PC-3 (cell line): ENCODE data around the gene ZNF213. TPM values are rescaled to one million over a fixed set of nuclear protein-coding genes. Genes with fewer than 3 reads are reported as not detected.

Experiments used
- ATAC-seq: fragments of 200-7000 bp; cut with Tn5 transposase; 2 replicates; pipeline ENCODE4 v1.9.1; 2020; ENCODE audit warnings: mild to moderate bottlenecking, moderate library complexity
- BruUV-seq: library from RNA; stranded (reverse); fragments of 400-500 nt; replicated peaks from 2 replicates; lab custom pipeline; 2021; lab: Mats Ljungman, UMichigan
- CTCF ChIA-PET: fragments of 300-600 bp; sonication (Branson Sonifier 250); formaldehyde crosslinking; loops from one replicate; lab custom pipeline; 2022; ENCODE audit warnings: antibody characterized with exemption; lab: Charles Lee
- POLR2A ChIA-PET: fragments of 300-600 bp; sonication (Branson Sonifier 250); formaldehyde crosslinking; loops from one replicate; lab custom pipeline; 2022; ENCODE audit warnings: antibody characterized with exemption; ENCODE audit not compliant: unreplicated experiment; lab: Charles Lee
- DNase-seq: peaks from one replicate; pipeline ENCODE4 v3.0.0-alpha.2; 2015
- H2AFZ ChIP-seq: fragments of 300-600 bp; sonication (generic); 2 replicates; pipeline ENCODE4 v1.6.0; 2016; ENCODE audit warnings: antibody characterized with exemption, low read length
- H3F3A ChIP-seq: fragments of 300-600 bp; sonication (generic); one replicate; pipeline ENCODE4 v1.6.0; 2017; ENCODE audit warnings: antibody characterized with exemption, low read length, control low read depth, mild to moderate bottlenecking; ENCODE audit not compliant: unreplicated experiment
- H3K27ac ChIP-seq: fragments of 300-600 bp; sonication (generic); 2 replicates; pipeline ENCODE4 v1.5.1; 2016; ENCODE audit warnings: mild to moderate bottlenecking, low read length
- H3K27me3 ChIP-seq: fragments of 300-600 bp; sonication (generic); 2 replicates; pipeline ENCODE4 v1.6.1; 2016; ENCODE audit warnings: low read length, mixed read lengths
- H3K36me3 ChIP-seq: fragments of 300-600 bp; sonication (generic); 2 replicates; pipeline ENCODE4 v1.6.1; 2016; ENCODE audit warnings: low read depth, mixed run types, low read length, mixed read lengths
- H3K4me1 ChIP-seq: fragments of 300-600 bp; sonication (generic); 2 replicates; pipeline ENCODE4 v1.5.1; 2016; ENCODE audit warnings: low read length; ENCODE audit not compliant: insufficient read depth
- H3K4me2 ChIP-seq: fragments of 300-600 bp; sonication (generic); 2 replicates; pipeline ENCODE4 v1.6.0; 2016; ENCODE audit warnings: low read length
- H3K4me3 ChIP-seq: fragments of 300-600 bp; sonication (generic); 2 replicates; pipeline ENCODE4 v1.5.1; 2016; ENCODE audit warnings: mild to moderate bottlenecking, low read length, mixed read lengths
- H3K79me2 ChIP-seq: fragments of 300-600 bp; sonication (generic); 2 replicates; pipeline ENCODE4 v1.6.1; 2017; ENCODE audit warnings: low read length, mixed read lengths
- H3K9ac ChIP-seq: fragments of 300-600 bp; sonication (generic); 2 replicates; pipeline ENCODE4 v1.6.0; 2016; ENCODE audit warnings: mild to moderate bottlenecking, low read length
- H3K9me2 ChIP-seq: fragments of 300-600 bp; sonication (generic); replicated peaks from 2 replicates; pipeline ENCODE4 v1.6.1; 2016; ENCODE audit warnings: mixed run types, low read length, mixed read lengths
- H3K9me3 ChIP-seq: fragments of 300-600 bp; sonication (generic); 2 replicates; pipeline ENCODE4 v1.6.1; 2016; ENCODE audit warnings: low read length, mixed read lengths
- H4K20me1 ChIP-seq: fragments of 300-600 bp; sonication (generic); 2 replicates; pipeline ENCODE4 v1.6.1; 2016; ENCODE audit warnings: low read length, mixed read lengths
- EZH2 ChIP-seq: fragments of 300-600 bp; sonication (generic); IDR thresholded peaks from one replicate; pipeline ENCODE4 v1.6.1; 2017; ENCODE audit warnings: antibody characterized with exemption, mild to moderate bottlenecking, low read length; ENCODE audit not compliant: unreplicated experiment
- EZH2phosphoT487 ChIP-seq: fragments of 300-600 bp; sonication (generic); IDR thresholded peaks from 2 replicates; pipeline ENCODE4 v1.6.1; 2018; ENCODE audit warnings: mild to moderate bottlenecking, antibody characterized with exemption, low read length, borderline replicate concordance
- intact Hi-C: fragments of 100-400 bp; cut with micrococcal nuclease; formaldehyde crosslinking; loops from 2 replicates; pipeline ENCODE4 v1.9.0; 2023
- total RNA-seq: library from RNA; depleted of rRNA; stranded (reverse); fragments of >200 nt; gene quantifications from 2 replicates; pipeline ENCODE4 v1.2.3, GENCODE V29; 2014
- TF ChIP-seq, protein P1 (sequence below): fragments of 300-600 bp; sonication (generic); conservative IDR thresholded peaks from 2 replicates; pipeline ENCODE4 v1.5.1; 2017; ENCODE audit warnings: antibody characterized with exemption, low read depth, mild to moderate bottlenecking, low read length

ZNF213 gene
- total RNA-seq, 1 experiment from 2014 or later = 3.6 TPM

DNA sequence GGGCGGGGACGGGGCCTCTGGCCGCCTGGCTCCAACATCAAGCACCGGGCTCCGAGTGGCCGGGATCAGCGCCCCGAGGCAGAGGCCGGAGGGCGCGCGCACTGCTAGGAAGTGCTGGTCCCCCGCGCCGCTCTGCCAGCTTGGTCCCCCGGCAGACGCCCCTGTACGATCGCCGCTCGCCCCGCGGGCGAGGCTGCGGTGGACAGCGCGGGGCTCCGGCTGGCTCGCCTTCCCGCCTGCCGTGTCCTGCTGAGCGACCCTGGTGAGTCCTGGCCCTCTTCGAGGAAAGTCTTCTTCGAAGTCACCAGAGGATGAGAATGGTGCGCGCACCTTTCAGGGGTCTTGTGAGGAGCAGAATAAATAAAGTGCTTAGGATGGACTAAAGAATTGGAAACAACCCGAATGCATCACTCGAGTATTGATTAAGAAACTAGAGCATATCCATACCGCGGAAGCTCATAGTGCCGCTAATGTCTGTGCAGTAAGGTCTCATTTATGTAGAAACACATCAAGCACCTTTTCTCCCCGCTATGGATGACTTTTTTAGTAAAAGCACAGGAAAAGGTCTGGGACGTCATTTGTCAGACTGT is 392 bp downstream of the ZNF213 start:
- BruUV-seq = TSS peak; percentile 76
- CTCF ChIA-PET = interaction anchor here (0.6 kb wide), 1 partner anchor 1450 kb away, joined by 7 read pairs; no protein-coding TSS in a partner anchor
- intact Hi-C loops = loop anchor here (1.0 kb wide), 1 partner anchor 14 kb away; no protein-coding TSS in a partner anchor

DNA sequence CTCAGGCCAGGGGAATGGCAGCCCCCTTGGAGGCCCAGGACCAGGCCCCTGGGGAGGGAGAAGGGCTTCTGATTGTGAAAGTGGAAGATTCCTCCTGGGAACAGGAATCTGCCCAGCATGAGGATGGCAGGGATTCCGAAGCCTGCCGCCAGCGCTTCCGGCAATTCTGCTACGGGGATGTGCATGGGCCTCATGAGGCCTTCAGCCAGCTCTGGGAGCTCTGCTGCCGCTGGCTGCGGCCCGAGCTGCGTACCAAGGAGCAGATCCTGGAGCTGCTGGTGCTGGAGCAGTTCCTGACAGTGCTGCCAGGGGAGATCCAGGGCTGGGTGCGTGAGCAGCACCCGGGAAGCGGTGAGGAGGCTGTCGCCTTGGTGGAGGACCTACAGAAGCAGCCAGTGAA is 2.4 kb downstream of the ZNF213 start:
- no peaks in the 10 kb centered on the region for H3K9me3 ChIP-seq
- H3K4me1 ChIP-seq = peaks cover 6% of the 10 kb centered on the region; the same call in 1 of the 2 replicates
- intact Hi-C loops = no loop called here
- BruUV-seq = no TSS peak
- H4K20me1 ChIP-seq = no peaks in the 10 kb centered on the region
- TF ChIP-seq EZH2phosphoT487 (no peak), EZH2 (no peak)
- TF ChIP-seq, protein P1, sequence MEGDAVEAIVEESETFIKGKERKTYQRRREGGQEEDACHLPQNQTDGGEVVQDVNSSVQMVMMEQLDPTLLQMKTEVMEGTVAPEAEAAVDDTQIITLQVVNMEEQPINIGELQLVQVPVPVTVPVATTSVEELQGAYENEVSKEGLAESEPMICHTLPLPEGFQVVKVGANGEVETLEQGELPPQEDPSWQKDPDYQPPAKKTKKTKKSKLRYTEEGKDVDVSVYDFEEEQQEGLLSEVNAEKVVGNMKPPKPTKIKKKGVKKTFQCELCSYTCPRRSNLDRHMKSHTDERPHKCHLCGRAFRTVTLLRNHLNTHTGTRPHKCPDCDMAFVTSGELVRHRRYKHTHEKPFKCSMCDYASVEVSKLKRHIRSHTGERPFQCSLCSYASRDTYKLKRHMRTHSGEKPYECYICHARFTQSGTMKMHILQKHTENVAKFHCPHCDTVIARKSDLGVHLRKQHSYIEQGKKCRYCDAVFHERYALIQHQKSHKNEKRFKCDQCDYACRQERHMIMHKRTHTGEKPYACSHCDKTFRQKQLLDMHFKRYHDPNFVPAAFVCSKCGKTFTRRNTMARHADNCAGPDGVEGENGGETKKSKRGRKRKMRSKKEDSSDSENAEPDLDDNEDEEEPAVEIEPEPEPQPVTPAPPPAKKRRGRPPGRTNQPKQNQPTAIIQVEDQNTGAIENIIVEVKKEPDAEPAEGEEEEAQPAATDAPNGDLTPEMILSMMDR = no peak
- no peaks in the 10 kb centered on the region for H3K36me3 ChIP-seq
- no peak overlapping the region for H3K9ac ChIP-seq
- no peak overlapping the region for H3K4me3 ChIP-seq
- H3K27ac ChIP-seq = no peak overlapping the region
- ATAC-seq (no peak), DNase-seq (no peak)
- H3F3A ChIP-seq = no peaks in the 10 kb centered on the region
- ChIA-PET POLR2A (no interaction called here), CTCF (no interaction called here)
- H3K9me2 ChIP-seq = no peaks in the 10 kb centered on the region
- H2AFZ ChIP-seq = no peak overlapping the region
- no peak overlapping the region for H3K4me2 ChIP-seq
- H3K27me3 ChIP-seq = no peaks in the 10 kb centered on the region
- peaks cover 34% of the 10 kb centered on the region for H3K79me2 ChIP-seq

More for the DNA sequence above, 392 bp downstream of the ZNF213 start:
- Histone ChIP-seq H3F3A (peaks cover under 1% of the 10 kb centered on the region), H3K27me3 (no peaks in the 10 kb centered on the region), H3K27ac (peak overlapping the region; percentile 30), H3K9me2 (no peaks in the 10 kb centered on the region), H3K79me2 (peaks cover 34% of the 10 kb centered on the region), H3K9me3 (no peaks in the 10 kb centered on the region), H2AFZ (peak overlapping the region; percentile 96), H4K20me1 (no peaks in the 10 kb centered on the region), H3K4me2 (peak overlapping the region; percentile 97), H3K36me3 (0 out of 2 replicates have a peak, but pooled peaks cover 3% of the 10 kb centered on the region), H3K4me1 (peaks cover 6% of the 10 kb centered on the region; the same call in 1 of the 2 replicates), H3K4me3 (peak overlapping the region; percentile 99), H3K9ac (peak overlapping the region; percentile 92)
- peak; percentile 50 for ATAC-seq
- TF ChIP-seq EZH2phosphoT487 (no peak), EZH2 (no peak)
- TF ChIP-seq, protein P1 = no peak
- no peak for DNase-seq
- POLR2A ChIA-PET = interaction anchor here (0.5 to 1.3 kb wide), 2 partner anchors 15 to 281 kb away, joined by 9 to 12 read pairs; no protein-coding TSS in a partner anchor

DNA sequence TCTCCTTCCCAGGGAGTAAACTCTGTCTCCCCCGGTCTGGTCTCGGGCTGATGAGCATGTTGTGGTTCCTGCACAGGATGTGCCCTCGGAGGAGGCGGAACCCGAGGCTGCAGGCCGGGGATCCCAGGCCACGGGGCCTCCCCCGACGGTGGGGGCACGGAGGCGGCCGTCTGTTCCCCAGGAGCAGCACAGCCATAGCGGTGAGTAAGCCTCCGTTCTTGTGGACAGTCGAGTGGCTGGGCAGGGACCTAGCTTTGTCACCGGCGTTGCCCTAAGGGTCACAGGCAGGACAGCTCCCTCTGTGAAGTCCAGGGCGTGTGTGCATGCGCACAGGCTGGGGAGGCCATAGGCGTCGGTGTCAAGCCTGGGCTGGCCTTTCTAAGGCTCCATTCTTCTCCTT is 3.5 kb downstream of the ZNF213 start:
- Histone ChIP-seq H3F3A (no peaks in the 10 kb centered on the region), H3K27ac (no peak overlapping the region), H3K4me3 (no peak overlapping the region), H3K36me3 (no peaks in the 10 kb centered on the region), H3K9me3 (no peaks in the 10 kb centered on the region), H2AFZ (no peak overlapping the region), H3K9ac (no peak overlapping the region), H3K79me2 (peaks cover 24% of the 10 kb centered on the region), H3K9me2 (no peaks in the 10 kb centered on the region), H3K4me1 (peaks cover 6% of the 10 kb centered on the region; the same call in 1 of the 2 replicates), H3K27me3 (no peaks in the 10 kb centered on the region), H3K4me2 (no peak overlapping the region), H4K20me1 (no peaks in the 10 kb centered on the region)
- ChIA-PET POLR2A (no interaction called here), CTCF (no interaction called here)
- intact Hi-C loops = no loop called here
- no TSS peak for BruUV-seq
- TF ChIP-seq, protein P1 = no peak
- TF ChIP-seq EZH2phosphoT487 = no peak
- TF ChIP-seq EZH2 = no peak
- DNase-seq (no peak), ATAC-seq (no peak)
